GM19351 (cell line): ENCODE measurements around the gene ELOF1.
"Not testable (repeated sequence)": the region's sequence is repeated elsewhere in the genome, so short reads cannot be mapped to it uniquely, and the experiment has no call there.

ENCODE experiments used
- ATAC-seq: cut with Tn5 transposase; IDR thresholded peaks from one replicate; pipeline ENCODE4 v1.9.1; 2021; ENCODE audit warnings: mild to moderate bottlenecking, moderate library complexity; ENCODE audit not compliant: unreplicated experiment

Gene ELOF1

DNA sequence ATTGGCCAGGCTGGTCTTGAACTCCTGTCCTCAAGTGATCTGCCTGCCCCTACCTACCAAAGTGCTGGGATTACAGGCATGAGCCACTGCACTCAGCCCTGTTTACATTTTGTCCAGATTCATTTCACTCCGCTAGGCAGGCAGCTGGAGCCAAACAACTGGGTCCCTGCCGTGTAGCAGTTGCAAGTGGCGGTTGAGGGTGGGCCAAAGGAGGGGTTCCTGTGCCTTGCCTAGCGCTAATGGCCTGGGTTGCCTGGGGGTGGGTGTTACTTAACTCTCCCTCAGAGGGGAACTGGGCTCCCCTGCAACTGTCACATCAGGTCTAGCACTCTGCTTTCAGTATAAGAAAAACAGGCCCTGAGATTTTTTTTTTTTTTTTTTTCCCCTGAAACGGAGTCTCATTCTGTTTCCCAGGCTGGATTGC lies 11.0 kb upstream of the ELOF1 start:
- no peak for ATAC-seq

DNA sequence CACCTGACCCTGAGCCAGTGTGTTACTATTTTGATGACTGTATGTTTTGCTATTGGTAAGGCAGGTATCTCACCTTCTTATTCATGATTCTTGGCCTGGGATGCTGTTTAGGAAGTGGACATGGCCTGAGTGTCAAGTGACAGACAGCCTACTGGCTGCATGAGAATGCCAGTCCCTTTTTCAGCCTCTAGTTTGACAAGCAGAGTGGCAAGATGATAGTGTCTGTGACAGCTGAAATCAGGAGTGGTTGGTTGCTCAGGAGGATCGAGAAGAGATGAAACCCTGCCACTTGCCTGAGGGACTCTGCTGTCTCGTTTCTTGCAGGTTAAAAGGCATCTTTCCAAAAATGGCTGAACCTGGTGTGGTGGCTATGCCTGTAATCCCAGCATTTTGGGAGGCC lies 7.1 kb upstream of the ELOF1 start:
- no peak for ATAC-seq

DNA sequence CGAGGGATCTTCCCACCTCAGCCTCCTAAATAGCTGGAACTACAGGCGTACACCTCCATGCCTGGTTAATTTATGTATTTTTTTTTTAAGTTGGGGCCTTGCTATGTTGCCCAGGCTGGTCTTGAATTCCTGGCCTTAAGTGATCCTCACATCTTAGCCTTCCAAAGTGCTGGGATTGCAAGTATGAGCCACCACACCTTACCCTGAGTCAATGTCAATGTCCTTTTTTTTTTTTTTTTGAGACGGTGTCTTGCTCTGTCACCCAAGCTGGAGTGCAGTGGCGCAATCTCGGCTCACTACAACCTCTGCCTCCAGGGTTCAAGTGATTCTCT lies 6.6 kb upstream of the ELOF1 start:
- ATAC-seq, result not testable (repeated sequence)

DNA sequence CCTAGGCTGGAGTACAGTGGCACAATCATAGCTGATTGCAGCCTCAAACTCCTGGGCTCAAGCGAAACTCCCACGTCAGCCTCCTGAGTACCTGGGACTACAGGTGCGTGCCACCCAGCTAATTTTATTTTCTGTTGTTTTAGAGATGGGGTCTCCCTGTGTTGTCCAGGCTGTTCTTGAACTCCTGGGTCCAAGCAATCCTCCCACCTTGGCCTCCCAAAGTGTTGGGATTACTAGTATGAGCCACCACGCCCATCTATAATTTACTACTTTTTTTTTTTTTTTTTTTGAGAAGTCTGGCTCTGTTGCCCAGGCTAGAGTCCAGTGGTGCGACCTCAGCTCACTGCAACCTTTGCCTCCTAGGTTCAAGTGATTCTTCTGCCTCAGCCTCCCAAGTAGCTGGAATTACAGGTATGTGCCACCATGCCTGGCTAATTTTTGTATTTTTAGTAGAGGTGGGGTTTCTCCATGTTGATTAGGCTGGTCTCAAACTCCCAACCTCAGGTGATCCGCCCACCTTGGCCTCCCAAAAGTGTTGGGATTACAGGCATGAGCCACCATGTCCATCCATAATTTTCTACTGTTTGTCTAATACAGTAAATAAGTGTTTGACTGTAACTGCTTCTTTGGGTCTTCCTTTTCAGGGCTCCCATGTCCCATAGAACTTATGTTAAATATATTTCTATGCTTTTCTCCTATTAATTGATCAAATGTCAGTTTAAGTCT lies 5.2 kb upstream of the ELOF1 start:
- ATAC-seq, result not testable (repeated sequence)

DNA sequence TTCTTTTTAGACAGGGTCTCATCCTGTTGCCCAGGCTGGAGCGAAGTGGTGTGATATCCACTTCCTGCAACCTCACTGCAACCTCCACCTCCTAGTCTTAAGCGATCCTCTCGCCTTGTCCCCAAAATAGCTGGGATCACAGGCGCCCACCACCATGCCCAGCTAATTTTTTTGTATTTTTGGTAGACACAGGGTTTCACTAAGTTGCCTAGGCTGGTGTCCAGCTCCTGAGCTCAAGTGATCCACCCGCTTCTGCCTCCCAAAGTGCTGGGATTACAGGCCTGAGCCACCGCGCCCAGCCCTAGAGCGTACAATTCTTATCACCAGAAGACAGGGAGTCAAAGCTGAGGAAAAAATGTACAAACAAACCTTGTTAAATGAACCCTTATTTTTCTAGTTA lies 4.5 kb upstream of the ELOF1 start:
- no peak for ATAC-seq

DNA sequence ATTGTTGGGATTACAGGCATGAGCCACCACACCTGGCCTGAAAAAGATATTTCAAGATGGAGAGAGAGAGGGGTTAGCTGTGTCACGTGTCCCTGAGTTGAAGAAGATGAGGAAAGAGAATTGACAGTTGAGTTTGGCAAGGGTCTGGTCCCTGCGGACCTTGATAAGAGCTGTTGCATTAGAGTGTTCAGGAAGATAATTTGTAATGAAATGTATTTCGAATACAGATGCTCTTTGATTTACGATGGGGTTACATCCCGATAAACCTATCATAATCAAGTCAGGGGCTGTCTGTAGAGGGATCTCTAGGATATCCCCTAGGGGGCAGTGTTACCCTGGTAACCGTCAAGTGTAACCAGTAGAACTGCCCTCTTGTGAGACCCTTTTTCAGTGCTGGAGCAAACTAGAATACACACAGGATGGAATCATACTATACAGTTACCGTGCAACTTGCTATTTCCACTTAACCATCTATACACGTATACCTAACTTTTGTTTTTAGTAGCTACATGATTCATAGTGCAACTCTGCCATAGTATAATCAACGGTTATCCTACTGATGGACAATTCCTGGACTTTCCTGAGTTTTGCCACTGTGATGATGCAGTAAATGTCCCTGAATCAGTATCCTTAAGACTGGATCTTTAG lies 1.5 kb upstream of the ELOF1 start:
- ATAC-seq, result peak; percentile 62

DNA sequence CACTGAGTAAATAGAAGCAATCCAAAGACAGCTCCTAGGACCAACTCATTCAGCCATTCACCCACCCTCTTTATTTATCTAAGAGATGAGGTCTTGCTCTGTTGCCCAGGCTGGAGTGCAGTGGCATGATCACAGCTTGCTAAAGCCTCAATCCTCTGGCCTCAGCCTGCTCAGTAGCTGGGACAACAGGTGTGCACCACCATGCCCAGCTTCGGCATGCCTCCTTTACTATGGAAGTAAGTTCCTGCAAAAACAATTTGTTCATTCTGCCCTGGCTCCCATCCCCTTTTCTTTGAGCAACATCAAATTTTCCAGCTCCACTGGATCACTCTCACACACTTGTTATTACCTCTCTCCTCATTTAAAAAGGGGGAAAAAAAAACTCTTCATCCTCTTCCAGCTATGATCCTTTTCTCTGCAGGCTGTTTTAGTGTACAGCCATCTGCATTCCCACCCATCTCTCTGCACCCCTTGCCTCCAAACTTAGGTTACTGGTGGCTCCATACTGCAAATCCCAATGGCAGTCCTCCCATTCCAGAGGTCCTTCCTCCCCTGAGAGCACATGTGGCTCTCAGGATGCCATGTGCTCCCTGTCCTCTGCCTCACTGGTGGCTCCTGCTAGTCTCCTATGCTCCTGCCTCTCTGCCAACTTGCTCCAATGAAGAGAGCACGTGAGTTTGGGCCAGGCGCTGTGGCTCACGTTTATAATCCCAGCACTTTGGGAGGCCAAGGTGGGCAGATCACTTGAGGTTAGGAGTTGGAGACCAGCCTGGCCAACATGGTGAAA lies 2.2 kb downstream of the ELOF1 start:
- ATAC-seq, result no peak

DNA sequence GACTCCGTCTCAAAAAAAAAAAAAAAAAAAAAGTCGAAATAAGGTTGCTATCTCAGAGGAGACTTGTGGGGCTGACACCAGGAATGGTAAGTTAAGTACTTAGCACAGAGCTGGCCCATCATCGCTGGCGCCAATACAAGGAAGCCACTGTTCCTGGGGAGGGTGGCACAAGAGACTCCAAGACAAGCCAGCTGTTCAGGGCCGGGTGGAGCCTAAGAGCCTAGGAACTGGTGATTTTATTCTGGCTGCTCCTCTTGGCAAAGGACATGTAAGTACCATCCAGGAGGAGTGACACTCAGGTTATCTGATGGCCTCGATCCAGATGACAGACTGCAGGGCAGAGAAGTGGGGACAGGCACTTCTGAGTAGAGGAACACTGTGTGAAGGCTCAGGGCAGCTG lies 3.8 kb downstream of the ELOF1 start:
- no peak for ATAC-seq

DNA sequence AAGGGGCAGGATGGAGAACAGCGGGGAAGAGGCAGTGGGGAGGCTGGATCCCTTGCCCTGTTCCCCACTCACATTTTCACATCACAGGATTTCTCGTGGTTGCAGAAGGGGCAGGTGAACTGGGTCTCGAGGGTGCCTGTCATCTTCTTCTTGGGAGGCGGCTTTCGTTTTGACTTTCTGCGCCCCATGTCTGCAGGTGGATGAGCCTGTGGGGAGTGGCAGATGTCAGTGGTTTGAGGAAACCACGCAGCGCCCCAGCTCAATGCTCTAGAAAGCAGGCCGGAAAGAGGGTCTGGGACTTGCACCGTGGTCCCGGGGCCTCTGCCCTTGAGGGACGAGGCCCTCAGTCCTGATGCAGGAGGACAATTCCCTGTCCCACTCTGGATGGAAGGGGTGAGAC lies 4.9 kb downstream of the ELOF1 start:
- no peak for ATAC-seq

DNA sequence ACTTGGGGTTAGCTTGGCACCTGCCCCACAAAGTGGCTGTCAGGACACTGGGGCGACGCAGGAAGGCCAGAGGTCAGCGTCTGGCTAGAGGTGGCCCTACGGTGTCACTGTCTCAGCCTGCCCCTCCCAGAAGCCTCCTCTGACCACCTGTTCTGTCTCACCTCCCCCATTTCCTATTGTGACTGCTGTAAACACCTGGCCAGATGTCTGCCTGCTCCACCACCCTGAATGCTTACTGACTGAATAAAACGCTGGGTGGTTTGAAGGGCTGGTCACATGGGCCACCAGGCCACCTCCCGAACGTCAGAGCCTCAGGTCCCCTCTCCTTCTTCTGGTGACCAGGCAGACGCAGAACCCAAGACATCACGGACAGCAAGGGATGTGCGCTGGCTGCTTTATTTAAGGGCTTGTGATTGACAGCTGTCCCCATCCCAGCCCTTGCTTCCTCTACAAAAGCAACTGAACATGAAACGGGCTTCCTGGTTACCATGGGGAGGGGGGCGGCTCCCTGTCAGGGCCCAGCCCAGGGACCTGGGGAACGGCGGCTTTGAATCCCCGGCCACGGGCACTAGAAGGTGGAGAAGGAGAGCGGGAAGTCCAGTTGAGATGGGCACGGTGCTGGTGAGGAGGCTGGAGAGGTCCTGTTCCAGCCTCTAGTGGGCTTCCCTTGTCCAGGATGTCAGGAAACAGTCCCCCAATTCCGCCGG lies 6.2 kb downstream of the ELOF1 start:
- no peak for ATAC-seq

DNA sequence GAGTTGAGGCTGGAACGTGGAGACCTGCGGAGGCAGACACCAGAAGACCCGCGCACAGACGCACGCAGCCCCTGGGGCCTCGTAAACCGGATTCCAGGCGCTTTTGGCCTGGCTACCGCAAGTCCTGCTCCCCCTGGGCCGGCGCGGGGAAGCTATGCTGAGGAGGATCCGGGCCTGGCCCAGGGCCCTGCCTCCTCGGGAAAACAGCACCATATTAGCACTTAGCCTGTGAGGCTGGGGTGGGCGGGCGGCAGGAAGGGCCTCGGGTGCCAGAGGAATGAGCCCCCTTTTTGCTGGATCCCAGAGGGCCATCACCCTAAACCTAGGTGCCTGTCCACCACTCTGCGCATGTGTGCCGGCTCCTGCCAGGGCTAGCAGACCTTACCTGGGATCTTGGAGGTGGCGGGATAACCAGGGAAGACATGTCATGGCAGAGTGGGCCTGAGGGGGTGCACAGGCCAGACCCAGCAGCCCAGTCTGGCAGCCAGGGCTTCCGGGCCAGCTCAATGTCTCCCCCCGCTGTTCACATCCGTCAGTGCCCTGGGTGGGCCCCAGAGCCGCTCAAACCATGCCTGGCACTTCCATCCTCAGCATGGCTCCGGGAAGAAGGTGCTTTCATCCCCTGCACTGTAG lies 7.3 kb downstream of the ELOF1 start:
- no peak for ATAC-seq

DNA sequence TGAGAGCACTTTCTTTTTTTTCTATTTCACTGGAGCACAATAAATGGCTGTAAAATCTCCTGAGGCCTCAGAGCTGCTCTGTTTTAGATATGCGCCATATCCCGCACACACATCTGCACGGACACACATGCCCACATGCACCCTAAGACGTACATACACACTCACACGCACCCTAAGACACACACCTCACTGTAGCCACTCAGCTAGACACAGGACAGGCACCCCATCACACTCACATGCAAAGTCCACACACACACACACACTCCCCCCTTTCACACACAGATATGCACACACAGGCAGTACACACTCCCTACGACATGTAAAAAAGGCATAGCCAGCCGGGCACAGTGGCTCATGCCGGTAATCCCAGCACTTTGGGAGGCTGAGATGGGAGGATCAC lies 8.8 kb downstream of the ELOF1 start:
- ATAC-seq, result no peak

DNA sequence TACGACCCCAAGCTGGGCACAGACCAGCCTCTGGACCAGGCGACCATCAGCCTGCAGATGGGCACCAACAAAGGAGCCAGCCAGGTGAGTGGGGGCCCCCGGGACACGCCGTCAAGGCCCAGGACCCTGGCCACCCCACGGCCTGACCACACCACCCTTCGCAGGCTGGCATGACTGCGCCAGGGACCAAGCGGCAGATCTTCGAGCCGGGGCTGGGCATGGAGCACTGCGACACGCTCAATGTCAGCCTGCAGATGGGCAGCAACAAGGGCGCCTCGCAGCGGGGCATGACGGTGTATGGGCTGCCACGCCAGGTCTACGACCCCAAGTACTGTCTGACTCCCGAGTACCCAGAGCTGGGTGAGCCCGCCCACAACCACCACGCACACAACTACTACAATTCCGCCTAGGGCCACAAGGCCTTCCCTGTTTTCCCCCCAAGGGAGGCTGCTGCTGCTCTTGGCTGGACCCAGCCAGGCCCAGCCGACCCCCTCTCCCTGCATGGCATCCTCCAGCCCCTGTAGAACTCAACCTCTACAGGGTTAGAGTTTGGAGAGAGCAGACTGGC lies 9.6 kb downstream of the ELOF1 start:
- ATAC-seq, result no peak

DNA sequence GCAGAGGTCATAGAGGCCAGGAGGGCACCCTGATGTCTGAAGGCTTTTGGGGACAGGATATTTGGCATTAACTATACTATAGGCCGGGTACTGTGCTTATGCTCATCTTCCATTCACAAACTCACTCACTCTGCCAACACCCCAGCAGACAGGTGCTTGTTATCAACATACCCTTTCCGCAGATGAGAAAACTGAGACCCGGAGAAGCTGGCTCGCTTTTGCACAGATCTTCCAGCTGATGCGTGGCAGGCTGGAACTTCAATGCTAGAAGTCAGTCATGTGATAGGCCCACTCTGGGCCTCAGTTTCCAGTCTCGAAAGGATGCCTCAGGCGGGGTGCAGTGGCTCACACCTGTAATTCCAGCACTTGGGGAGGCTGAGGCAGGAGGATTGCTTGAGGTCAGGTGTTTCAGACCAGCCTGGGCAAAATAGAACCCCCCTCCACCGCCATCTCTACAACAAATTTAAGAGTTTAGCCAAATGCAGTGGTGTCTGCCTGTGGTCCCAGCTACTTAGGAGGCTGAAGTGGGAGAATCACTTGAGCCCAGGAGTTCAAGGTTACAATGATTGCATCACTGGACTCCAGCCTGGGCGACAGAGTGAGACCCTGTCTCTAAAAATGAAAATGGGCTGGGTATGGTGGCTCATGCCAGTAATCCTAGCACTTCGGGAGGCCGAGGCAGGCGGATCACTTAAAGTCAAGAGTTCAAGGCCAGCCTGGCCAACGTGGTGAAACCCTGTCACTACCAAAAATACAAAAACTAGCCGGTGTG lies 10.9 kb downstream of the ELOF1 start:
- no peak for ATAC-seq

DNA sequence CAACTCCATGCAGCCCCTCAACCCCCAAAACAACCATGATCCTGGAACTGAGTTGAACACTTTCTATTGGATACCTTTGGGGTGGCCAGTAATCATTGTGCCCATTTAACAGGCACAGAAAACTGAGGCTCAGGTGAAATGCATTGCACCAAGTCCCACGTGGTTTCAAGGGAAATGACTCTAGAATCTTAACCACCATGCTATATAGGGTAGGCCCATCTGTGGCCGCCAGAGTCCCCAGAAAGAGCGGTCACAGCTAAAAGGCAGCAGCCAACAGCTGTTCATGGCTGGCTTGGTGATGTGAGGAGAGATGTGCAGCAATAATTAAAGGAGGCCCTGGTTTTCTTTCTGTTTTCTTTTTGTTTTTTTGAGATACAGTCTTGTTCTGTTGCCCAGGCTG lies 17.8 kb downstream of the ELOF1 start:
- peak; percentile 47 for ATAC-seq

DNA sequence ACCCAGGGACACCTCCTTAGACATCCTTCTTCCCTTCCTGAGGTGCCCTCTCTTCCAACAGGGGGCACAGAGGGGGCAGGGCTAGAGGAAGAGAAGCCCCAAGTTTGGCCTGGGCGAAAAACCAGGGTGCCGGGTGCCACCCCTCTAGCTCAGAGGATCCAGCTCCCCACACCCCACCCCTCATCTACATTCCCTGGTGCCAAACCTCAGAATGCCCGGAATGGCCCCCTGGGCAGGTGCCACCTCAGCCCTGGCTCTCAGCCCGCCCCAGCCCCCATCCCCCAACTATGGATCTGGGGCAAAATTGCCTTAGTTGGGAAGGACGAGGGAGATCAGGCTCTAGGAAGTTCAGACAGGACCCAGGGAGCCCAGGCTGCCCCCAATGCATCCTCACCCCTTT lies 18.4 kb downstream of the ELOF1 start:
- no peak for ATAC-seq

DNA sequence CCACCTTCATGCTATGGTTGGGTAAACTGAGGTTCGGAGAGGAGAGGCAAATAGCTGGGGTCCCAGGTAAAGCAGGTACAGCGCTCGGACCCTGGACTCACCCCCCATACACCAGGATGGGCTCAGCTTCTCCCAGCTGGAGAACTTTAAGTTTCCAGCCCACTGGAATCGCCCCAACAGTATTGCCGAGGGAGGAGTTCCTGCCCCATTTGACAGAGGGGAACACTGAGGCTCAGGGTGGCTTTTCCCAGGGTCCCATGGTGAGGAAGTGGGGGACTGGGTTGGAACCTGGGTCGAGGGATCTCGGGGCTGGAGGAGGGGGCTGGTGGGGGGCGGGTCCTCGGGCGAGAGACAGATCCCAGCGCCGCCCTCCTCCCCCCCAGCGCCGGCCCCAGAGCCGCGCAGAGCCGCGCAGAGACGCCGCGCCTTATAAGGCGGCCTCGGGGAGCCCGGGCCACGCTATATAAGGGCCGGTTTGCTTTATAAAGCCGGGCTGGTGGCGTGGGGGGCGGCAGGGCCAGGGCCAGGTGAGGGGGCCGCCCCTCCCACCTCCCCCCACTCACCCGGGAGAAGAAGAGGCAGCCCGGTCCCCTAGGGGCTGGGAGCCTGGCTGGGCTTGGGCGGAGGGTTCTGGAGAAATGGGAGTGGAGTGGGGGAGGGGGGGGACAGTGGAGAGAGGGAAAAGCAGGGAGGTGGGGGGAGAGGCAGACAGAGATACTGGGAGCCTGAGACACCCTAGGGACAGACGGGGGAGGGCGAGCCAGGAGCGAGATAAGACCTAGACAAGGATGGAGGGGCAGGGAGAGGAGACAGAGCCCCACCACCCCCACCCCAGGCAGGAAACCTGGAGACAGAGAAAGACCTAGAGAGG lies 19.3 kb downstream of the ELOF1 start:
- no peak for ATAC-seq

DNA sequence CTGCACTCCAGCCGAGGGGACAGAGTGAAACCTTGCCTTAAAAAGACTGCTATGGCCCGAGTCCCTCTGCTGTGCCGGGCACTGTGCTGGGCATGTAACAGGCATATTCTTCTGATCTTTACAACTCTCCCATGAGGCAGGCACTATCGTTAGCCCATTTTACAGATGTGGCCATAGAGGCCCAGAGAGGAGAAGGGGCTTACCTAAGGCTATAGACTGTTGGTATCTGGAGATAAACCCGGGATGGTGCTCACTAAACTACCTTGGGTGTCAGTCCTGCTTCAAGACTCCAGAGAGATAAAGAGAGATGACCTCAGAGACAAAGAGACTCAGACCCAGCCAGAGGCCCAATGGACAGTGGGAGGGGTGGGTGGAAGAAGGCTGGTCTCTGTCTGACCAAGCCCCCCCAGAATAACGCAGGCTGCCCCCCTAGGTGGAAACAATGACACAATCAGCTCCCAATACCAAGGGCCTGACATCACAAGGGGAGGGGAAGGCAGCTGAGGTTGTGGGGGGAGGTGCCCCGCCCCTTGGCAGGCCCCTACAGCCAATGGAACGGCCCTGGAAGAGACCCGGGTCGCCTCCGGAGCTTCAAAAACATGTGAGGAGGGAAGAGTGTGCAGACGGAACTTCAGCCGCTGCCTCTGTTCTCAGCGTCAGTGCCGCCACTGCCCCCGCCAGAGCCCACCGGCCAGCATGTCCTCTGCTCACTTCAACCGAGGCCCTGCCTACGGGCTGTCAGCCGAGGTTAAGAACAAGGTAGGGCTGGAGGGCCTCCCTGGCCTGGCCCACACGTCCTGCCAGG lies 20.6 kb downstream of the ELOF1 start, which contains the start of gene CNN1:
Gene CNN1 (plus strand): TSS at position 620 of the 805 bp plus-strand sequence. CDS start 77 bp downstream, at position 697.
- no peak for ATAC-seq
